Caco-2 (cell line): Measurements from ENCODE around the gene DDX6. TPM values are rescaled to one million over a fixed set of nuclear protein-coding genes. Genes with fewer than 3 reads are reported as not detected.

Experiments used
- Bru-seq: library from RNA; stranded (reverse); fragments of 400-500 nt; gene quantifications from one replicate; lab custom pipeline; 2021; lab: Mats Ljungman, UMichigan
- BruChase-seq, 2 experiments: library from RNA; stranded (reverse); fragments of 400-500 nt; gene quantifications; one replicate each; lab custom pipeline; 2021; lab: Mats Ljungman, UMichigan
- BruUV-seq: library from RNA; stranded (reverse); fragments of 400-500 nt; replicated peaks from 2 replicates; lab custom pipeline; 2021; lab: Mats Ljungman, UMichigan
- CTCF ChIA-PET: fragments of 300-600 bp; sonication (Branson Sonifier 250); formaldehyde crosslinking; loops from one replicate; lab custom pipeline; 2022; ENCODE audit warnings: antibody characterized with exemption; lab: Charles Lee
- POLR2A ChIA-PET: fragments of 300-600 bp; sonication (Branson Sonifier 250); formaldehyde crosslinking; loops from one replicate; lab custom pipeline; 2022; ENCODE audit warnings: antibody characterized with exemption; lab: Charles Lee
- DNase-seq, 2 experiments: peaks; one replicate each; pipeline versions ENCODE4 v3.0.0 to v3.0.0-alpha.2; 2020 to 2022
- H3K27me3 ChIP-seq: replicated peaks from 2 replicates; pipeline ENCODE4 v1.6.0; 2011; ENCODE audit warnings: low read length; ENCODE audit not compliant: control insufficient read depth, insufficient read depth
- H3K36me3 ChIP-seq: 2 replicates; pipeline ENCODE4 v1.5.1; 2011; ENCODE audit warnings: low read length; ENCODE audit not compliant: control insufficient read depth, insufficient read depth
- H3K4me1 ChIP-seq: fragments of 250-450 bp; sonication (Bioruptor Pico); 2 replicates; pipeline ENCODE4 v1.5.1; 2020; ENCODE audit warnings: mild to moderate bottlenecking
- H3K4me3 ChIP-seq: 2 replicates; pipeline ENCODE4 v1.5.1; 2011; ENCODE audit warnings: low read depth, mild to moderate bottlenecking, control low read depth, low read length
- H3K9me3 ChIP-seq: fragments of 250-450 bp; sonication (Bioruptor Pico); 2 replicates; pipeline ENCODE4 v1.5.1; 2020; ENCODE audit warnings: mild to moderate bottlenecking, moderate library complexity
- H3K27ac Mint-ChIP-seq: one replicate; pipeline ENCODE4 v1.8.0; 2022; ENCODE audit warnings: mixed read lengths; ENCODE audit not compliant: unreplicated experiment
- H3K27me3 Mint-ChIP-seq: one replicate; pipeline ENCODE4 v1.8.0; 2022; ENCODE audit warnings: mixed read lengths; ENCODE audit not compliant: insufficient read depth, unreplicated experiment
- H3K36me3 Mint-ChIP-seq: one replicate; pipeline ENCODE4 v1.8.0; 2022; ENCODE audit warnings: mild to moderate bottlenecking, mixed read lengths; ENCODE audit not compliant: insufficient read depth, unreplicated experiment
- H3K4me1 Mint-ChIP-seq: one replicate; pipeline ENCODE4 v1.8.0; 2022; ENCODE audit warnings: low read depth, mixed read lengths; ENCODE audit not compliant: unreplicated experiment
- H3K4me3 Mint-ChIP-seq: one replicate; pipeline ENCODE4 v1.8.0; 2022; ENCODE audit warnings: mild to moderate bottlenecking, moderate library complexity, mixed read lengths; ENCODE audit not compliant: unreplicated experiment
- H3K9me3 Mint-ChIP-seq: one replicate; pipeline ENCODE4 v1.8.0; 2022; ENCODE audit warnings: mixed read lengths; ENCODE audit not compliant: unreplicated experiment
- intact Hi-C: fragments of 100-400 bp; cut with micrococcal nuclease; formaldehyde crosslinking; loops from one replicate; pipeline ENCODE4 v1.10.0; 2022; ENCODE audit not compliant: unreplicated experiment
- long read RNA-seq: library from polyadenylated mRNA; stranded (forward); transcript quantifications from one replicate; pipeline ENCODE4 v2.0.0, GENCODE V29; 2022
- total RNA-seq: library from RNA; stranded (reverse); gene quantifications from 2 replicates; pipeline ENCODE4 v1.2.3, GENCODE V29; 2022
- TF ChIP-seq, protein P1 (sequence below), 2 experiments: fragments of 200-600 bp in 1 of 2; IDR thresholded peaks; 1 replicate in 1 of 2; 2 replicates in 1 of 2; pipeline versions ENCODE4 v1.5.1 to v1.8.0; 2011 to 2022; ENCODE audit warnings: antibody characterized with exemption in 1 of 2, control low read depth in 1 of 2, inconsistent platforms in 1 of 2, low read depth in 1 of 2, low read length in 1 of 2, mild to moderate bottlenecking in 1 of 2, moderate library complexity in 1 of 2; ENCODE audit not compliant: insufficient read depth in 1 of 2, severe bottlenecking in 1 of 2, unreplicated experiment in 1 of 2

Gene DDX6, protein sequence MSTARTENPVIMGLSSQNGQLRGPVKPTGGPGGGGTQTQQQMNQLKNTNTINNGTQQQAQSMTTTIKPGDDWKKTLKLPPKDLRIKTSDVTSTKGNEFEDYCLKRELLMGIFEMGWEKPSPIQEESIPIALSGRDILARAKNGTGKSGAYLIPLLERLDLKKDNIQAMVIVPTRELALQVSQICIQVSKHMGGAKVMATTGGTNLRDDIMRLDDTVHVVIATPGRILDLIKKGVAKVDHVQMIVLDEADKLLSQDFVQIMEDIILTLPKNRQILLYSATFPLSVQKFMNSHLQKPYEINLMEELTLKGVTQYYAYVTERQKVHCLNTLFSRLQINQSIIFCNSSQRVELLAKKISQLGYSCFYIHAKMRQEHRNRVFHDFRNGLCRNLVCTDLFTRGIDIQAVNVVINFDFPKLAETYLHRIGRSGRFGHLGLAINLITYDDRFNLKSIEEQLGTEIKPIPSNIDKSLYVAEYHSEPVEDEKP
- total RNA-seq = 131 and 135 TPM in 2 replicates
- percentile 98 among the genes with signal in this experiment for Bru-seq, nascent RNA
- percentile 99 among the genes with signal in this experiment for BruChase-seq, experiment 1, labeled RNA remaining after a 2-hour chase
- percentile 98 among the genes with signal in this experiment for BruChase-seq, experiment 2, labeled RNA remaining after a 6-hour chase
- long read RNA-seq, full-length matches to known transcripts = 12 of 31 reads
- long read RNA-seq, partial matches to known transcripts = 5 of 31 reads
- long read RNA-seq, other reads (novel, unspliced or antisense) = 14 of 31 reads

- H3K36me3 ChIP-seq = no peaks in the 10 kb centered on the region
- H3K4me1 ChIP-seq = peaks cover 23% of the 10 kb centered on the region
- H3K9me3 Mint-ChIP-seq = no peaks in the 10 kb centered on the region
- peaks cover 58% of the 10 kb centered on the region for H3K36me3 Mint-ChIP-seq
- peaks cover 23% of the 10 kb centered on the region for H3K4me1 Mint-ChIP-seq
- TF ChIP-seq, protein P1, sequence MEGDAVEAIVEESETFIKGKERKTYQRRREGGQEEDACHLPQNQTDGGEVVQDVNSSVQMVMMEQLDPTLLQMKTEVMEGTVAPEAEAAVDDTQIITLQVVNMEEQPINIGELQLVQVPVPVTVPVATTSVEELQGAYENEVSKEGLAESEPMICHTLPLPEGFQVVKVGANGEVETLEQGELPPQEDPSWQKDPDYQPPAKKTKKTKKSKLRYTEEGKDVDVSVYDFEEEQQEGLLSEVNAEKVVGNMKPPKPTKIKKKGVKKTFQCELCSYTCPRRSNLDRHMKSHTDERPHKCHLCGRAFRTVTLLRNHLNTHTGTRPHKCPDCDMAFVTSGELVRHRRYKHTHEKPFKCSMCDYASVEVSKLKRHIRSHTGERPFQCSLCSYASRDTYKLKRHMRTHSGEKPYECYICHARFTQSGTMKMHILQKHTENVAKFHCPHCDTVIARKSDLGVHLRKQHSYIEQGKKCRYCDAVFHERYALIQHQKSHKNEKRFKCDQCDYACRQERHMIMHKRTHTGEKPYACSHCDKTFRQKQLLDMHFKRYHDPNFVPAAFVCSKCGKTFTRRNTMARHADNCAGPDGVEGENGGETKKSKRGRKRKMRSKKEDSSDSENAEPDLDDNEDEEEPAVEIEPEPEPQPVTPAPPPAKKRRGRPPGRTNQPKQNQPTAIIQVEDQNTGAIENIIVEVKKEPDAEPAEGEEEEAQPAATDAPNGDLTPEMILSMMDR (IDR thresholded peaks at IDR 0.05; ENCODE audit: insufficient read depth in 1 of 2, low read depth in 1 of 2, low read length in 1 of 2, severe bottlenecking in 1 of 2, unreplicated experiment in 1 of 2) = peak in 1 of 2 experiments; percentile 76
- peak within 1 kb of the TSS; percentile 63 for H3K4me3 ChIP-seq
- TSS peak; percentile 70 for BruUV-seq
- H3K9me3 ChIP-seq = no peaks in the 10 kb centered on the region
- POLR2A ChIA-PET = interaction anchor here (0.5 to 2.0 kb wide), 31 partner anchors 11 to 1544 kb away, joined by 3 to 18 read pairs (median 4); partner anchors contain the start of genes BCL9L, CENATAC and HINFP
- CTCF ChIA-PET = interaction anchor here (0.6 to 3.6 kb wide), 28 partner anchors 10 to 724 kb away, joined by 3 to 22 read pairs (median 5); partner anchors contain the start of gene BCL9L
- H3K27me3 ChIP-seq = no peaks in the 10 kb centered on the region
- no peaks in the 10 kb centered on the region for H3K27me3 Mint-ChIP-seq
- H3K4me3 Mint-ChIP-seq = peak within 1 kb of the TSS; percentile 93
- DNase-seq = peak; percentile 96 to 98
- intact Hi-C loops = loop anchor here (2.0 to 5.0 kb wide), 2 partner anchors 75 to 106 kb away; no protein-coding TSS in a partner anchor
- H3K27ac Mint-ChIP-seq = peak within 1 kb of the TSS; percentile 90
These were observed at the start of gene DDX6 for GRCh38 chr11:118791111-118791960. TSS of gene DDX6 (minus strand) at chr11:118791164. CDS start at chr11:118786251, 4,913 bp downstream.

GRCh38 chr11:118838905-118839553 lies 48.1 kb upstream of the DDX6 start:
- Histone ChIP-seq H3K4me1 (no peaks in the 10 kb centered on the region), H3K9me3 (no peaks in the 10 kb centered on the region), H3K27me3 (no peaks in the 10 kb centered on the region), H3K4me3 (no peak overlapping the region), H3K36me3 (no peaks in the 10 kb centered on the region; the same call in 1 of the 2 replicates)
- TF ChIP-seq, protein P1 (IDR thresholded peaks at IDR 0.05; ENCODE audit: insufficient read depth in 1 of 2, low read depth in 1 of 2, low read length in 1 of 2, severe bottlenecking in 1 of 2, unreplicated experiment in 1 of 2) = no peak
- intact Hi-C loops = no loop called here
- Mint-ChIP-seq H3K27ac (no peak overlapping the region), H3K4me3 (no peak overlapping the region), H3K36me3 (no peaks in the 10 kb centered on the region), H3K27me3 (no peaks in the 10 kb centered on the region), H3K4me1 (peaks cover 12% of the 10 kb centered on the region), H3K9me3 (no peaks in the 10 kb centered on the region)
- ChIA-PET CTCF (interaction anchor here (0.6 kb wide), 1 partner anchor 10 kb away, joined by 4 read pairs; no protein-coding TSS in a partner anchor), POLR2A (no interaction called here)
- no peak for DNase-seq
- no TSS peak for BruUV-seq
